Ascending aorta (tissue), 2 donors: ENCODE results near the gene ANKRD1. TPM values are rescaled to one million over a fixed set of nuclear protein-coding genes. Genes with fewer than 3 reads are reported as not detected.

Source experiments
- DNase-seq, 2 donors: peaks; one replicate each; pipeline ENCODE4 v3.0.0-alpha.2; 2019; ENCODE audit warnings: low spot score in 2 of 2
- H3K27ac ChIP-seq, 2 donors: fragments of 200-600 bp; sonication (generic); one replicate each; pipeline ENCODE4 v1.5.1; 2016 to 2017; ENCODE audit warnings: mild to moderate bottlenecking in 1 of 2
- H3K27me3 ChIP-seq: fragments of 200-600 bp; sonication (generic); one replicate; pipeline ENCODE4 v1.5.1; 2017
- H3K36me3 ChIP-seq, 2 donors: fragments of 200-600 bp; sonication (generic); one replicate each; pipeline ENCODE4 v1.5.1; 2016
- H3K4me1 ChIP-seq, 2 donors: fragments of 200-600 bp; sonication (generic); one replicate each; pipeline ENCODE4 v1.5.1; 2016 to 2017; ENCODE audit warnings: mild to moderate bottlenecking in 1 of 2
- H3K4me3 ChIP-seq, 2 donors: fragments of 200-600 bp; sonication (generic); one replicate each; pipeline ENCODE4 v1.5.1; 2016 to 2017; ENCODE audit warnings: mild to moderate bottlenecking in 1 of 2
- H3K9me3 ChIP-seq, 2 donors: fragments of 200-600 bp; sonication (generic); one replicate each; pipeline ENCODE4 v1.5.1; 2016
- intact Hi-C: fragments of 100-400 bp; cut with DNase I; formaldehyde crosslinking; loops from one replicate; pipeline ENCODE4 v1.15.1; 2023
- total RNA-seq: library from RNA; depleted of rRNA; stranded (reverse); fragments of >200 nt; gene quantifications from one replicate; pipeline ENCODE4 v1.1.0, GENCODE V29; 2016
- TF ChIP-seq, protein P1 (sequence below), 3 experiments: fragments of 200-600 bp in 2 of 3; fragments of 450-650 bp in 1 of 3; sonication (generic) in 2 of 3; IDR thresholded peaks; one replicate each; pipeline ENCODE4 v1.5.1; 2016 to 2019; ENCODE audit warnings: antibody characterized with exemption in 3 of 3, mild to moderate bottlenecking in 1 of 3, moderate library complexity in 1 of 3

Gene ANKRD1
- total RNA-seq, 1 donor from 2014 or later: 8.1 TPM

DNA sequence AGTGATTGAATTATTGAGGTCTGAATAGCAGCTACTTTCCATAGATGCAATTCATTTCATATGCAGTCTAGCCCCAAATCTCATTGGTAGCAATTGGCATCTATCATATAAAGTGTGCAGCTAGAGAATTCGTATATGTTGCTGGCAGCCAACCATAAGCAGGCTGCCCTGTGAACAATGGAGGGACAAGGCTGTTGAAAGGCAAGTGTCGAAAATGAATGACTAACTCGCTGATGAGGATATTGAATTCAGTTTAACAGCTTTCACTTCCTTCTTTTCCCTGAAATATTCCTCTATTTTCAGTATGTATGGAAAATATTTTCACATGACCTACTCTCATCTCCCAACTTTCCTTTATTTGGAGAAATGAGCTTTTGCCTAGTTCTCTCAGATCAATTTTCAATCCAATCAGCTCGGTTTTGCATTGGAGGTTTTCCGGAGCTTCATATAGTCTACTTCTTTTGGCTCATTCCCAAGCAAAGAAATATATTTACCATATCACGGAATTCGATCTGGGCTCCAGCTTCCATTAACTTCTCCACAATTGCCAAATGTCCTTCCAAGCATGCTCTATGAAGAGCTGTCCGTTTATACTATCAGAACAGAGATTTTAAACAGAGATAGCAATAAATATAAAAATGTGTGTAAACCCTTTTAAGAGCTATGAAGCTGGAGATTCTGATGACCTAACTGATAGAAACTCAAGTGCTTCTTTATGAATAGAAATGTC lies 3.5 kb downstream of the ANKRD1 start:
- Histone ChIP-seq H3K27me3 (no peaks in the 10 kb centered on the region), H3K4me3 (no peak overlapping the region), H3K4me1 (no peaks in the 10 kb centered on the region), H3K36me3 (no peaks in the 10 kb centered on the region), H3K9me3 (no peaks in the 10 kb centered on the region), H3K27ac (no peak overlapping the region)
- TF ChIP-seq, protein P1, sequence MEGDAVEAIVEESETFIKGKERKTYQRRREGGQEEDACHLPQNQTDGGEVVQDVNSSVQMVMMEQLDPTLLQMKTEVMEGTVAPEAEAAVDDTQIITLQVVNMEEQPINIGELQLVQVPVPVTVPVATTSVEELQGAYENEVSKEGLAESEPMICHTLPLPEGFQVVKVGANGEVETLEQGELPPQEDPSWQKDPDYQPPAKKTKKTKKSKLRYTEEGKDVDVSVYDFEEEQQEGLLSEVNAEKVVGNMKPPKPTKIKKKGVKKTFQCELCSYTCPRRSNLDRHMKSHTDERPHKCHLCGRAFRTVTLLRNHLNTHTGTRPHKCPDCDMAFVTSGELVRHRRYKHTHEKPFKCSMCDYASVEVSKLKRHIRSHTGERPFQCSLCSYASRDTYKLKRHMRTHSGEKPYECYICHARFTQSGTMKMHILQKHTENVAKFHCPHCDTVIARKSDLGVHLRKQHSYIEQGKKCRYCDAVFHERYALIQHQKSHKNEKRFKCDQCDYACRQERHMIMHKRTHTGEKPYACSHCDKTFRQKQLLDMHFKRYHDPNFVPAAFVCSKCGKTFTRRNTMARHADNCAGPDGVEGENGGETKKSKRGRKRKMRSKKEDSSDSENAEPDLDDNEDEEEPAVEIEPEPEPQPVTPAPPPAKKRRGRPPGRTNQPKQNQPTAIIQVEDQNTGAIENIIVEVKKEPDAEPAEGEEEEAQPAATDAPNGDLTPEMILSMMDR (IDR thresholded peaks at IDR 0.05): no peak
- intact Hi-C loops: no loop called here
- no peak for DNase-seq

DNA sequence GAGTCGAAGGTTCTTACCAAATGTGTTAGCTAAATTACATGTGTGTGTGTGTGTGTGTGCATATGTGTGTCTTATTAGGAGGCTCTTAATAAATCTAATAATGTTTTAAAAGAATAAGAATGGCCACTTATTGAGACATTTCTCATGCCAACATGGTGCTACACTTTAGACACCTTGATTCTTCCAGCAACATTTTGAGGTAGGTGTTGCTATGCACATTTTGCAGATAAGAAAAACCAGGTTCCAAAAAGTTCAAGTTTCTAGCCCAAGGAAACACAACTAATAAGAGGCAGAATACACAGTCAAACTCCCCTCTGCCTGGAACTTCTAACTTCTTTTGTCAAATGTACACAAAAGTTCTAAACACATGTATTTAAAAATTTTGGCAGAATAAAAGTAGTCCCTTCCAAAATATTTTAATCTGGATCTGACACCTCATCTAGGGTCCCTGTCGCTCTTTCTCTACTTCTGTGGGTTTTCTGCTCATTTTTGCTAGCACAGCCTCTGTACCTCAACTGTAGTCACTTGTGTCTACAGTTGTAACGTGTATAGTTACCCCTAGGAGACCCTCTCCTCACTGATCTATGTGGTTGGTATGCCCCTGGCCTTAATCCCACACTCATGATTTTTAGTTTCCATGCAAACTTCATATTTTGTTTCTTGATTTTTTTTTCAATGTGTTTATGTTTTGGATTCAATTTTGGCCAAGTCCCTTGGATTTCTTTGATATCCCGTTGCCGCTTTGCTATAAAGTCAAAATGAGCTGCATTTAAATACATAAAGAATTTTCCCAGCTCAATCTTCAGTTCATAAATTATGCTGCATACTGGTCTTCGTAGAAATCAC lies 4.3 kb downstream of the ANKRD1 start:
- no peaks in the 10 kb centered on the region for H3K9me3 ChIP-seq
- no peak overlapping the region for H3K27ac ChIP-seq
- DNase-seq: no peak
- no peak overlapping the region for H3K4me3 ChIP-seq
- H3K4me1 ChIP-seq: peaks cover 0 to 3% of the 10 kb centered on the region in 2 donors
- TF ChIP-seq, protein P1 (IDR thresholded peaks at IDR 0.05): no peak
- H3K27me3 ChIP-seq: no peaks in the 10 kb centered on the region
- no peaks in the 10 kb centered on the region for H3K36me3 ChIP-seq
- intact Hi-C loops: no loop called here

DNA sequence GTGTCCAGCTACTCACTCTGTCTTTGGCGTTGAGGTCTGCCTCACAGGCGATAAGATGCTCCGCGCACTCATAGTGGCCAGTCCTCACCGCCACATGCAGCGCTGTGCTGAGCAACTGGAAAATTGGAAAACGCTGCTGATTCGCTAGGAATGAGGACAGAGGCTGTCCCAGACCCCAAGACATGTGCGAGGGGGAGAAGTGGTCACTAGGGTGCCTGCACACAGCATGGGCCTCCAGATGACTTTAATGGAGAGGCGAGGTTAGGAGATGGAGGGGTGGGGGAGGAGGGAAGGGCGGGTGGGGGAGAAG lies 5.2 kb downstream of the ANKRD1 start:
- no peaks in the 10 kb centered on the region for H3K36me3 ChIP-seq
- intact Hi-C loops: no loop called here

DNA sequence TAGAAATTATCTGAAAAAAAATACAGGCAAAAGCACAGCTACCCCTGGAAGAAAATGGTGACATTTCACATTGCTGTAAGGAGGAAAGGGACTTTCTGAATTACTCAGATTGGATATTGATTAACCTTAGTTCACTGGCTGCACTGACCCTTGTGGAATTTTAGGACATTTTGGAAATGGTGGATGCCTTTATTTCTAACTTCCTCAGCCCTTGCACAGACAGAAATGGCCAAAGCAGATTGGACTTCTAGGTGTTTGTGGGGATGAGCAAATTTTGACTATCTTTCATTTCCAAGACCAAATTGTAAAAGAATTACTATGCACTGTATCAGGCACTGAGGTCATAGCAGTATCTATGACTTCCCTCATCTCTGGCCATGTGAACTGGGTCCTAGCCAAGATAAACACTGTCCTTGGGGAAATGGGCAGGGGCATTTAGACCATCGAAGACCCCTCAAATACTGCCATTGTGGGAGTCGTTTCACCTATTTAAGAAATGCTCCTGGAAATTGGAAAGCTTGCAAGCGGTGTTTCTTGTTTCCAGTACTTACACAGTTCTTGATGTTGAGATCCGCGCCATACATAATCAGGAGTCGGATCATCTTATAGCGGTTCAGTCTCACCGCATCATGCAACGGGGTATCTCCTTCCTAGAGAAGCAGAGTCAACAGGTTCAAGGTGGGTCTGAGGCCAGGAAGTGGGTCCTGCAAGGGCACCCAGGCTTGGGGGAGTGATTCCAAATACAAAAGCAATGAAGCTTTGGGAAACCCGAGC lies 5.7 kb downstream of the ANKRD1 start:
- H3K9me3 ChIP-seq: no peaks in the 10 kb centered on the region
- intact Hi-C loops: no loop called here
- H3K27ac ChIP-seq: no peak overlapping the region
- no peaks in the 10 kb centered on the region for H3K27me3 ChIP-seq
- TF ChIP-seq, protein P1 (IDR thresholded peaks at IDR 0.05): no peak
- no peaks in the 10 kb centered on the region for H3K36me3 ChIP-seq
- peaks cover 0 to 3% of the 10 kb centered on the region in 2 donors for H3K4me1 ChIP-seq
- no peak for DNase-seq
- no peak overlapping the region for H3K4me3 ChIP-seq

More for the DNA sequence above, 5.2 kb downstream of the ANKRD1 start:
- peaks cover 0 to 3% of the 10 kb centered on the region in 2 donors for H3K4me1 ChIP-seq
- H3K4me3 ChIP-seq: no peak overlapping the region
- no peak overlapping the region for H3K27ac ChIP-seq
- H3K27me3 ChIP-seq: no peaks in the 10 kb centered on the region
- no peak for DNase-seq
- TF ChIP-seq, protein P1 (IDR thresholded peaks at IDR 0.05): no peak
- H3K9me3 ChIP-seq: no peaks in the 10 kb centered on the region

DNA sequence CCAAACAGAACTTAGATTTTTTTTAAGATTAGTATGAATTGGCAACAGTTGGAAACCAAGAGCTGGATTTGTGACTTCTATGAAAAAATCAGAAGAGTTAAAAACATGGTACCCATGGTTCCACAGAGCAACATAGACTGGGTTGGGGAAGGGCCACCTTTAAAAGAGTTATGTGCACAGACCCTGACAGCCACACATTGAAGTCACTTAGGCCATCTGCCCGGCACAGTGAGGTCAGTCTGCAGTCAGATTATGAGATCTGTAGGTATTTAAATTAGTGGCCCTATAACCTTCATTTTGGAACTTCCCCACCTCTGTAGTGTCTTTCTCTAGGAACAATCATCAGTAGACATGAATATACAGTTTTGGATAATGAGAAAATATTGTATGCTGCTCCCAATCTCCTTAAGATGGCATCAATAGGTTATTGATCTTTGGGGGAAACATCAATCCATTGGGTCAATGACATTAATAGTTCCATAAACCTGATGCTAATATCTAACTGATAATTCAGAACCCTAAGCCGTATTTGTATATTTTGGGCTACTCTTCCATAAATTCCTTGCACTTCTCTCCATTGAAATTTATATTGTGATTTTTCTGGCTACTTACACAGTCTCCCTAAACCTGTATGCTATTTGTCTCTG lies 7.0 kb downstream of the ANKRD1 start:
- Histone ChIP-seq H3K27me3 (no peaks in the 10 kb centered on the region), H3K36me3 (no peaks in the 10 kb centered on the region), H3K9me3 (no peaks in the 10 kb centered on the region), H3K4me3 (no peak overlapping the region), H3K27ac (no peak overlapping the region), H3K4me1 (peaks cover 0 to 3% of the 10 kb centered on the region in 2 donors)
- TF ChIP-seq, protein P1 (IDR thresholded peaks at IDR 0.05): no peak
- intact Hi-C loops: no loop called here
- no peak for DNase-seq
